H1 (cell line): ENCODE results near the gene KNDC1.

Source experiments
- CREB1 ChIP-seq: IDR thresholded peaks from 2 replicates; pipeline ENCODE4 v1.6.1; 2012; ENCODE audit warnings: inconsistent platforms
- EP300 ChIP-seq, 2 experiments: IDR thresholded peaks; 1 replicate in 1 of 2; 2 replicates in 1 of 2; pipeline ENCODE4 v1.6.1; 2011 to 2012; ENCODE audit warnings: low read depth in 2 of 2, low read length in 2 of 2, mild to moderate bottlenecking in 2 of 2, borderline replicate concordance in 1 of 2, inconsistent platforms in 1 of 2, moderate library complexity in 1 of 2
- EZH2 ChIP-seq: fragments of 200-600 bp; sonication (generic); IDR thresholded peaks from 2 replicates; pipeline ENCODE4 v1.7.1; 2012; ENCODE audit warnings: low read depth, mild to moderate bottlenecking, moderate library complexity, low read length, inconsistent platforms; ENCODE audit not compliant: severe bottlenecking
- SIN3A ChIP-seq, 2 experiments: IDR thresholded peaks in 1 of 2; conservative IDR thresholded peaks in 1 of 2; 2 replicates each; pipeline ENCODE4 v1.6.1; 2011 to 2012; ENCODE audit warnings: low read length in 2 of 2, improper control_type of control experiment in 1 of 2, low read depth in 1 of 2, mild to moderate bottlenecking in 1 of 2
- SP1 ChIP-seq: IDR thresholded peaks from 2 replicates; pipeline ENCODE4 v1.6.1; 2011; ENCODE audit warnings: low read depth, low read length
- TAF1 ChIP-seq: IDR thresholded peaks from 2 replicates; pipeline ENCODE4 v1.6.1; 2011; ENCODE audit warnings: mild to moderate bottlenecking, low read depth, low read length
- TF ChIP-seq, protein P1 (sequence below), 3 experiments: IDR thresholded peaks; 1 replicate in 2 of 3; 2 replicates in 1 of 3; pipeline versions ENCODE4 v1.5.1 to v1.6.1; 2011; ENCODE audit warnings: low read length in 3 of 3, mild to moderate bottlenecking in 3 of 3, inconsistent platforms in 2 of 3, low read depth in 1 of 3, moderate library complexity in 1 of 3; ENCODE audit not compliant: insufficient read depth in 1 of 3; ENCODE audit errors: control extremely low read depth in 1 of 3

DNA sequence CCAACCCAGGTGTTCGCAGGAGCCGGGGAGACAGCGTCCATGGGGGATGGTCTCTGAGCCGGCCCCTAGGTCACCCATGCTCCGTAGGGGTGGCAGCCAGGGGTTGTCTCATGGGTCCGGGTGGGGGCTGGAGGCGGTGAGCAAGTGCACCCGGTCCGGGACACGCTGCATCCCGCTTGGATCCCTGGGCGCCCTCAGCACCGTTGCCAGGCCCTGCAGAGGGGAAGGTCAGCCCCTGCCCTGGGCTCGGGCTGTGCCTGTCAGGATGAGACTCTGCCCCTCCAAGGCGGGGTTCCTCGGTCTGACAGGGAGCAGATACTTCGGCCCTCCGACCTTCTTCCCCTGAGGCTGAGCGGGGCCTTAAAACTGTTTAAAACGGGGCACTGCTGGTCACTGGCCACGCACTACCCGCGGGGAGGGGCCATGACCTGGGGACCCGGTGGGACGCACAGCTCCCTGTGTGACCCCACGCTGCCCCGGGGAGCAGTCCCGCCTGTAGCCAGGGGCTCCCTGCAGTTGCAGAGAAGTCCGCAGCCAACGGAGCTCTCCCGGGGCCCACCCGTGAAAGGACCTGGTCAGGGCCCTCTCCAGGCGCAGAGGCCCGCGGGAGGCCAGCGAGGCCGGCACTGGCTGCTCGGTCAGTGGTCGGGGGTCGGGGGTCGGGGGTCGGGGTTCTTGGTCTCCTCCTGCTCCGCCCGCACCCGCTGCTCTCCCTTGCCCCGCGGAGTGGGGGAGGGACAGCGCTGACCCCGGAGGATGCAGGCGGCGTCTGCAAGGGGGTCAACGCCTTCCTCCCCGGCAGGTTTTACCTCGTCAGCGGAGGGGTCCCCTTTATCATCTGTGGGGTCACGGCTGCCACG lies 33.4 kb upstream of the KNDC1 start:
- TF ChIP-seq EZH2 (no peak), TAF1 (no peak), SIN3A (conservative IDR thresholded peaks at IDR 0.05 in 1 of 2, IDR thresholded peaks at IDR 0.05 in 1 of 2; ENCODE audit: low read depth in 1 of 2, low read length in 2 of 2) (no peak), EP300 (IDR thresholded peaks at IDR 0.05; ENCODE audit: borderline replicate concordance in 1 of 2, low read depth in 2 of 2, low read length in 2 of 2) (no peak), SP1 (no peak), CREB1 (no peak)
- TF ChIP-seq, protein P1, sequence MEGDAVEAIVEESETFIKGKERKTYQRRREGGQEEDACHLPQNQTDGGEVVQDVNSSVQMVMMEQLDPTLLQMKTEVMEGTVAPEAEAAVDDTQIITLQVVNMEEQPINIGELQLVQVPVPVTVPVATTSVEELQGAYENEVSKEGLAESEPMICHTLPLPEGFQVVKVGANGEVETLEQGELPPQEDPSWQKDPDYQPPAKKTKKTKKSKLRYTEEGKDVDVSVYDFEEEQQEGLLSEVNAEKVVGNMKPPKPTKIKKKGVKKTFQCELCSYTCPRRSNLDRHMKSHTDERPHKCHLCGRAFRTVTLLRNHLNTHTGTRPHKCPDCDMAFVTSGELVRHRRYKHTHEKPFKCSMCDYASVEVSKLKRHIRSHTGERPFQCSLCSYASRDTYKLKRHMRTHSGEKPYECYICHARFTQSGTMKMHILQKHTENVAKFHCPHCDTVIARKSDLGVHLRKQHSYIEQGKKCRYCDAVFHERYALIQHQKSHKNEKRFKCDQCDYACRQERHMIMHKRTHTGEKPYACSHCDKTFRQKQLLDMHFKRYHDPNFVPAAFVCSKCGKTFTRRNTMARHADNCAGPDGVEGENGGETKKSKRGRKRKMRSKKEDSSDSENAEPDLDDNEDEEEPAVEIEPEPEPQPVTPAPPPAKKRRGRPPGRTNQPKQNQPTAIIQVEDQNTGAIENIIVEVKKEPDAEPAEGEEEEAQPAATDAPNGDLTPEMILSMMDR (IDR thresholded peaks at IDR 0.05; ENCODE audit: control extremely low read depth in 1 of 3, insufficient read depth in 1 of 3, low read depth in 1 of 3, low read length in 3 of 3) = no peak
